CD4-positive, alpha-beta memory T cell (primary cell): ENCODE data around the gene POLD3. TPM values are rescaled to one million over a fixed set of nuclear protein-coding genes. Genes with fewer than 3 reads are reported as not detected.
"Not testable (repeated sequence)": the region's sequence is repeated elsewhere in the genome, so short reads cannot be mapped to it uniquely, and the experiment has no call there.

Experiments
- CTCF ChIA-PET: fragments of 350-600 bp; sonication (Branson Sonifier 250); formaldehyde crosslinking; loops from one replicate; lab custom pipeline; 2021; ENCODE audit warnings: inconsistent platforms; ENCODE audit not compliant: partially characterized antibody; lab: Charles Lee
- POLR2A ChIA-PET: fragments of 350-600 bp; sonication (Branson Sonifier 250); formaldehyde crosslinking; loops from one replicate; lab custom pipeline; 2021; ENCODE audit not compliant: partially characterized antibody; lab: Charles Lee
- DNase-seq, 5 donors: peaks; one replicate each; pipeline versions ENCODE4 v3.0.0 to v3.0.0-alpha.2; 2020 to 2022; ENCODE audit warnings: mixed read lengths in 1 of 5
- H3K27ac ChIP-seq: one replicate; pipeline ENCODE4 v1.7.0; 2013; ENCODE audit warnings: low read depth, low read length
- H3K27me3 ChIP-seq: 2 replicates; pipeline ENCODE4 v1.7.0; 2013; ENCODE audit warnings: mild to moderate bottlenecking, low read length, moderate library complexity; ENCODE audit not compliant: insufficient read depth
- H3K36me3 ChIP-seq: 2 replicates; pipeline ENCODE4 v1.7.0; 2013; ENCODE audit warnings: mild to moderate bottlenecking, low read length, moderate library complexity; ENCODE audit not compliant: insufficient read depth
- H3K4me1 ChIP-seq: 2 replicates; pipeline ENCODE4 v1.7.0; 2013; ENCODE audit warnings: mild to moderate bottlenecking, low read length, moderate library complexity; ENCODE audit not compliant: insufficient read depth
- H3K4me3 ChIP-seq, 2 donors: one replicate each; pipeline ENCODE4 v1.7.0; 2013; ENCODE audit warnings: low read length in 2 of 2, mild to moderate bottlenecking in 1 of 2
- H3K9me3 ChIP-seq, 2 donors: one replicate each; pipeline ENCODE4 v1.7.0; 2013; ENCODE audit warnings: low read length in 2 of 2, control low read depth in 1 of 2; ENCODE audit not compliant: control insufficient read depth in 1 of 2
- H3K27ac Mint-ChIP-seq, 7 donors: one replicate each; pipeline ENCODE4 v1.8.0; 2020 to 2021; ENCODE audit warnings: mixed read lengths in 7 of 7, mild to moderate bottlenecking in 6 of 7, inconsistent platforms in 3 of 7, moderate library complexity in 3 of 7
- H3K27me3 Mint-ChIP-seq, 2 donors: one replicate each; pipeline ENCODE4 v1.8.0; 2020 to 2021; ENCODE audit warnings: mixed read lengths in 2 of 2
- H3K36me3 Mint-ChIP-seq, 2 donors: one replicate each; pipeline ENCODE4 v1.8.0; 2020 to 2021; ENCODE audit warnings: mixed read lengths in 2 of 2, inconsistent platforms in 1 of 2, mild to moderate bottlenecking in 1 of 2
- H3K4me1 Mint-ChIP-seq, 4 donors: one replicate each; pipeline ENCODE4 v1.8.0; 2020 to 2021; ENCODE audit warnings: mixed read lengths in 4 of 4, mild to moderate bottlenecking in 1 of 4
- H3K4me3 Mint-ChIP-seq, 8 donors: one replicate each; pipeline ENCODE4 v1.8.0; 2020 to 2021; ENCODE audit warnings: mixed read lengths in 8 of 8, mild to moderate bottlenecking in 7 of 8, moderate library complexity in 6 of 8, inconsistent platforms in 3 of 8
- H3K9me3 Mint-ChIP-seq, 8 donors: one replicate each; pipeline ENCODE4 v1.8.0; 2020 to 2021; ENCODE audit warnings: mixed read lengths in 8 of 8, mild to moderate bottlenecking in 5 of 8, inconsistent platforms in 3 of 8, moderate library complexity in 1 of 8
- intact Hi-C: fragments of 100-400 bp; cut with micrococcal nuclease; formaldehyde crosslinking; loops from one replicate; pipeline ENCODE4 v1.15.1; 2023
- polyA plus RNA-seq, 2 donors: library from polyadenylated mRNA; unstranded; fragments of 300-500 nt; fragmentation: Illumina TruSeq; gene quantifications; one replicate each; pipeline ENCODE4 v1.2.3, GENCODE V29; 2021
- total RNA-seq, 2 experiments: library from RNA; stranded (reverse); gene quantifications; one replicate each; pipeline ENCODE4 v1.2.3, GENCODE V29; 2021

Gene POLD3
- total and polyA plus RNA-seq, 4 experiments from 2014 or later, result 15.0 to 20.3 (median 16.9) TPM

GRCh38 chr11:74646215-74646614, 53.8 kb downstream of the POLD3 start:
- Mint-ChIP-seq H3K4me1 (no peaks in the 10 kb centered on the region), H3K9me3 (no peaks in the 10 kb centered on the region), H3K27me3 (no peaks in the 10 kb centered on the region), H3K27ac (no peak overlapping the region), H3K36me3 (peaks cover 54 to 61% of the 10 kb centered on the region in 2 donors), H3K4me3 (no peak overlapping the region)
- H3K27ac ChIP-seq, result no peak overlapping the region
- DNase-seq, result no peak
- H3K4me3 ChIP-seq, result no peak overlapping the region
- CTCF ChIA-PET, result no interaction called here
- peaks cover 5% of the 10 kb centered on the region for H3K36me3 ChIP-seq
- H3K4me1 ChIP-seq, result no peaks in the 10 kb centered on the region
- no peaks in the 10 kb centered on the region for H3K9me3 ChIP-seq
- no peaks in the 10 kb centered on the region for H3K27me3 ChIP-seq
- POLR2A ChIA-PET, result no interaction called here
- intact Hi-C loops, result no loop called here

- H3K27ac ChIP-seq, result no peak overlapping the region
- no peaks in the 10 kb centered on the region for H3K9me3 Mint-ChIP-seq
- no peaks in the 10 kb centered on the region for H3K27me3 Mint-ChIP-seq
- no peak overlapping the region for H3K4me3 Mint-ChIP-seq
- ChIA-PET POLR2A (no interaction called here), CTCF (no interaction called here)
- intact Hi-C loops, result no loop called here
- H3K4me1 ChIP-seq, result no peaks in the 10 kb centered on the region
- no peaks in the 10 kb centered on the region for H3K9me3 ChIP-seq
- H3K4me1 Mint-ChIP-seq, result no peaks in the 10 kb centered on the region
- H3K27me3 ChIP-seq, result no peaks in the 10 kb centered on the region
- H3K27ac Mint-ChIP-seq, result no peak overlapping the region
- H3K4me3 ChIP-seq, result no peak overlapping the region
- DNase-seq, result no peak
- peaks cover 53 to 58% of the 10 kb centered on the region in 2 donors for H3K36me3 Mint-ChIP-seq
- H3K36me3 ChIP-seq, result peaks cover 3% of the 10 kb centered on the region
Observed at GRCh38 chr11:74646954-74647353, 54.6 kb downstream of the POLD3 start.

GRCh38 chr11:74647404-74647803, 55.0 kb downstream of the POLD3 start:
- H3K4me3 ChIP-seq, result no peak overlapping the region
- no peak overlapping the region for H3K27ac ChIP-seq
- no peak for DNase-seq
- H3K27ac Mint-ChIP-seq, result no peak overlapping the region
- H3K27me3 Mint-ChIP-seq, result no peaks in the 10 kb centered on the region
- no peaks in the 10 kb centered on the region for H3K9me3 Mint-ChIP-seq
- intact Hi-C loops, result no loop called here
- H3K36me3 Mint-ChIP-seq, result peaks cover 53 to 60% of the 10 kb centered on the region in 2 donors
- peaks cover 1% of the 10 kb centered on the region for H3K36me3 ChIP-seq
- no peaks in the 10 kb centered on the region for H3K4me1 ChIP-seq
- CTCF ChIA-PET, result no interaction called here
- no peaks in the 10 kb centered on the region for H3K4me1 Mint-ChIP-seq
- H3K4me3 Mint-ChIP-seq, result no peak overlapping the region
- H3K27me3 ChIP-seq, result no peaks in the 10 kb centered on the region
- no peaks in the 10 kb centered on the region for H3K9me3 ChIP-seq
- POLR2A ChIA-PET, result no interaction called here

- DNase-seq, result no peak
- Mint-ChIP-seq H3K4me1 (no peaks in the 10 kb centered on the region), H3K9me3 (no peaks in the 10 kb centered on the region), H3K36me3 (peaks cover 55 to 61% of the 10 kb centered on the region in 2 donors), H3K4me3 (no peak overlapping the region), H3K27me3 (no peaks in the 10 kb centered on the region), H3K27ac (no peak overlapping the region)
- Histone ChIP-seq H3K4me3 (no peak overlapping the region), H3K27ac (no peak overlapping the region), H3K4me1 (no peaks in the 10 kb centered on the region), H3K36me3 (no peaks in the 10 kb centered on the region), H3K27me3 (no peaks in the 10 kb centered on the region), H3K9me3 (no peaks in the 10 kb centered on the region)
- CTCF ChIA-PET, result no interaction called here
- POLR2A ChIA-PET, result no interaction called here
- intact Hi-C loops, result no loop called here
Observed at GRCh38 chr11:74647831-74648230, 55.4 kb downstream of the POLD3 start.

GRCh38 chr11:74648894-74649293, 56.5 kb downstream of the POLD3 start:
- Mint-ChIP-seq H3K36me3 (peaks cover 54 to 59% of the 10 kb centered on the region in 2 donors), H3K9me3 (no peaks in the 10 kb centered on the region), H3K4me3 (no peak overlapping the region), H3K27me3 (no peaks in the 10 kb centered on the region), H3K27ac (no peak overlapping the region), H3K4me1 (no peaks in the 10 kb centered on the region)
- intact Hi-C loops, result no loop called here
- H3K27me3 ChIP-seq, result no peaks in the 10 kb centered on the region
- no peaks in the 10 kb centered on the region for H3K4me1 ChIP-seq
- no peak for DNase-seq
- POLR2A ChIA-PET, result no interaction called here
- H3K27ac ChIP-seq, result no peak overlapping the region
- H3K4me3 ChIP-seq, result no peak overlapping the region
- no peaks in the 10 kb centered on the region for H3K36me3 ChIP-seq
- no peaks in the 10 kb centered on the region for H3K9me3 ChIP-seq
- CTCF ChIA-PET, result no interaction called here

- Mint-ChIP-seq H3K9me3 (no peaks in the 10 kb centered on the region), H3K27ac (peak overlapping the region in 1 of 7 donors; percentile 1), H3K4me3 (no peak overlapping the region), H3K4me1 (no peaks in the 10 kb centered on the region), H3K36me3 (peaks cover 47 to 57% of the 10 kb centered on the region in 2 donors), H3K27me3 (no peaks in the 10 kb centered on the region)
- Histone ChIP-seq H3K4me1 (no peaks in the 10 kb centered on the region), H3K27ac (no peak overlapping the region), H3K36me3 (no peaks in the 10 kb centered on the region), H3K9me3 (no peaks in the 10 kb centered on the region), H3K4me3 (no peak overlapping the region), H3K27me3 (no peaks in the 10 kb centered on the region)
- intact Hi-C loops, result no loop called here
- DNase-seq, result no peak
- ChIA-PET POLR2A (no interaction called here), CTCF (no interaction called here)
Observed at GRCh38 chr11:74650498-74650897, 58.1 kb downstream of the POLD3 start.

GRCh38 chr11:74654976-74655375, 62.6 kb downstream of the POLD3 start:
- ChIA-PET POLR2A (no interaction called here), CTCF (no interaction called here)
- H3K36me3 ChIP-seq, result no peaks in the 10 kb centered on the region
- Mint-ChIP-seq H3K4me1 (peaks cover 0 to 2% (median 0%) of the 10 kb centered on the region in 4 donors), H3K9me3 (peaks cover 0 to 11% (median 6%) of the 10 kb centered on the region in 8 donors), H3K4me3 (no peak overlapping the region), H3K36me3 (peaks cover 34 to 68% of the 10 kb centered on the region in 2 donors), H3K27me3 (no peaks in the 10 kb centered on the region), H3K27ac (no peak overlapping the region)
- no peaks in the 10 kb centered on the region for H3K27me3 ChIP-seq
- H3K4me1 ChIP-seq, result no peaks in the 10 kb centered on the region
- intact Hi-C loops, result no loop called here
- no peaks in the 10 kb centered on the region for H3K9me3 ChIP-seq
- DNase-seq, result no peak
- H3K4me3 ChIP-seq, result no peak overlapping the region
- no peak overlapping the region for H3K27ac ChIP-seq

- Mint-ChIP-seq H3K36me3 (peaks cover 19 to 55% of the 10 kb centered on the region in 2 donors), H3K9me3 (peaks cover 0 to 21% (median 9%) of the 10 kb centered on the region in 8 donors)
- H3K9me3 ChIP-seq, intact Hi-C loops, H3K27me3 Mint-ChIP-seq, H3K4me3 Mint-ChIP-seq, DNase-seq, H3K27ac ChIP-seq, CTCF ChIA-PET, POLR2A ChIA-PET, H3K27me3 ChIP-seq, H3K4me1 ChIP-seq, H3K4me3 ChIP-seq, H3K27ac Mint-ChIP-seq, H3K4me1 Mint-ChIP-seq, H3K36me3 ChIP-seq: not testable (repeated sequence)
Observed at GRCh38 chr11:74659124-74659523, 66.7 kb downstream of the POLD3 start.
